ENCODE data around the gene CHN1. TPM values are rescaled to one million over a fixed set of nuclear protein-coding genes. Genes with fewer than 3 reads are reported as not detected.

The CHN1 gene
- total RNA-seq, 1 donor from 2014 or later, result 7.8 TPM

- no peak for TF ChIP-seq CTCF (IDR thresholded peaks at IDR 0.05)
- DNase-seq (ENCODE audit: low spot score in 2 of 2), result no peak
- Histone ChIP-seq H3K9me3 (no peaks in the 10 kb centered on the region), H3K4me3 (no peak overlapping the region), H3K27me3 (no peaks in the 10 kb centered on the region), H3K4me1 (no peaks in the 10 kb centered on the region), H3K36me3 (no peaks in the 10 kb centered on the region), H3K27ac (no peak overlapping the region)
- intact Hi-C loops (cut with DNase I), result no loop called here
Observed at GRCh38 chr2:174835797-174836255, 169.4 kb downstream of the CHN1 start.

- intact Hi-C loops (cut with DNase I), result no loop called here
- TF ChIP-seq CTCF (IDR thresholded peaks at IDR 0.05), result no peak
Observed at GRCh38 chr2:174833737-174834136, 171.4 kb downstream of the CHN1 start.

GRCh38 chr2:174830561-174830960 lies 174.6 kb downstream of the CHN1 start:
- Histone ChIP-seq H3K27me3 (no peaks in the 10 kb centered on the region), H3K4me3 (no peak overlapping the region), H3K9me3 (no peaks in the 10 kb centered on the region), H3K36me3 (no peaks in the 10 kb centered on the region), H3K27ac (no peak overlapping the region), H3K4me1 (peaks cover 0 to 6% of the 10 kb centered on the region in 2 donors)
- intact Hi-C loops (cut with DNase I), result no loop called here
- no peak for DNase-seq (ENCODE audit: low spot score in 2 of 2)
- TF ChIP-seq CTCF (IDR thresholded peaks at IDR 0.05), result no peak

More at GRCh38 chr2:174833737-174834136, 171.4 kb downstream of the CHN1 start:
- no peaks in the 10 kb centered on the region for H3K36me3 ChIP-seq
- H3K4me1 ChIP-seq, result no peaks in the 10 kb centered on the region
- H3K4me3 ChIP-seq, result no peak overlapping the region
- no peak overlapping the region for H3K27ac ChIP-seq
- no peaks in the 10 kb centered on the region for H3K9me3 ChIP-seq
- DNase-seq (ENCODE audit: low spot score in 2 of 2), result no peak
- H3K27me3 ChIP-seq, result no peaks in the 10 kb centered on the region

GRCh38 chr2:174829550-174829949 lies 175.6 kb downstream of the CHN1 start:
- Histone ChIP-seq H3K36me3 (no peaks in the 10 kb centered on the region), H3K27ac (no peak overlapping the region), H3K27me3 (no peaks in the 10 kb centered on the region), H3K9me3 (no peaks in the 10 kb centered on the region), H3K4me3 (no peak overlapping the region), H3K4me1 (peaks cover 0 to 6% of the 10 kb centered on the region in 2 donors)
- DNase-seq (ENCODE audit: low spot score in 2 of 2), result no peak
- intact Hi-C loops (cut with DNase I), result no loop called here
- TF ChIP-seq CTCF (IDR thresholded peaks at IDR 0.05), result no peak

GRCh38 chr2:174827371-174828369 lies 177.5 kb downstream of the CHN1 start:
- intact Hi-C loops (cut with DNase I), result no loop called here
- H3K9me3 ChIP-seq, result no peaks in the 10 kb centered on the region
- H3K36me3 ChIP-seq, result no peaks in the 10 kb centered on the region
- no peaks in the 10 kb centered on the region for H3K27me3 ChIP-seq
- peak overlapping the region; percentile 47 to 53 for H3K27ac ChIP-seq
- H3K4me1 ChIP-seq, result peaks cover 0 to 6% of the 10 kb centered on the region in 2 donors
- TF ChIP-seq CTCF (IDR thresholded peaks at IDR 0.05), result no peak
- DNase-seq (ENCODE audit: low spot score in 2 of 2), result no peak
- H3K4me3 ChIP-seq, result no peak overlapping the region

Data from ascending aorta (tissue), 2 donors.